HG03039 (cell line): ENCODE data around the gene ALOX15B.
"Not testable (repeated sequence)": the region's sequence is repeated elsewhere in the genome, so short reads cannot be mapped to it uniquely, and the experiment has no call there.

Experiments
- ATAC-seq: cut with Tn5 transposase; IDR thresholded peaks from one replicate; pipeline ENCODE4 v1.9.1; 2021; ENCODE audit warnings: mild to moderate bottlenecking, moderate library complexity; ENCODE audit not compliant: unreplicated experiment

Gene ALOX15B

GRCh38 chr17:8061851-8062250, 23.0 kb downstream of the ALOX15B start:
- ATAC-seq = not testable (repeated sequence)

DNA sequence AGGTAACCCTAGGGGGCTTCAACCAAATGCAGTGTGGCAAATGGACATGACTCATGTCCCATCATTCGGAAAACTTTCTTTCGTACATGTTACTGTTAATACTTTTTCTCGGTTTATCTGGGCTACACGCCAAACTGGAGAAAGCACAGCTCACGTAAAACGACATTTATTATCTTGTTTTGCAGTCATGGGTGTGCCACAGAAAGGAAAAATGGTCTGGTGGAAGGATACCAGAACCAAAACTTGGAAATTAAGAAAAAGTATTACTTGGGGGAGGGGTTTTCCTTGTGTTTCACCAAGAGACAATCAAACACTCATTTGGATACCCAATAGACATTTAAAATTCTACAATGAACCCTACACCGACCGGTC, 23.6 kb downstream of the ALOX15B start:
- no peak for ATAC-seq

GRCh38 chr17:8062807-8063483, 24.1 kb downstream of the ALOX15B start:
- no peak for ATAC-seq

- no peak for ATAC-seq
These were observed 25.1 kb downstream of the ALOX15B start for GRCh38 chr17:8063761-8064534.

- ATAC-seq = no peak
These were observed 25.7 kb downstream of the ALOX15B start for GRCh38 chr17:8064561-8065019.

- no peak for ATAC-seq
These were observed 28.2 kb downstream of the ALOX15B start for GRCh38 chr17:8066841-8067775.

GRCh38 chr17:8067806-8068205, 28.9 kb downstream of the ALOX15B start:
- ATAC-seq = no peak

GRCh38 chr17:8068736-8069586, 30.1 kb downstream of the ALOX15B start:
- no peak for ATAC-seq

- no peak for ATAC-seq
These were observed 30.7 kb downstream of the ALOX15B start for GRCh38 chr17:8069587-8069860.

DNA sequence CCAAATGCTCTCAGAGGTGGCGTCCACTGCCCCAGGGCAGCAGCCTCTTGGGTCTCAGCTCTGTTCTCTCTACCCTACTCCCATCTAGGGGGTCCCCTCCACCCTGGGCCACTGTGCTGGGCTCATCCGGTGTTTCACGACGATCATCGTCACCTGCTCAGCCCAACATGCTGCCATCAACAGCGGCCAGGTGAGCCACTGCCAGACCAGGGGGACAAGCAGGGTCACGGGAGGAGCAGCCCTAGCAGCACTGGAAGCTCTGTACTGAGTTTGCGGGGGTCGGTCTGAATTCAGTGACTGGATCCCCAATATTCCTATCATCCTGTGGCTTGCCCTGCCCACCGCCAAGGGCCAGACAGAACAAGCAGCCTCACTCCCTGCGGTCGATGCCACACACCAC, 32.6 kb downstream of the ALOX15B start:
- ATAC-seq = no peak

- no peak for ATAC-seq
These were observed 33.5 kb downstream of the ALOX15B start for GRCh38 chr17:8072341-8072728.

- ATAC-seq = no peak
These were observed 34.0 kb downstream of the ALOX15B start for GRCh38 chr17:8072729-8073461.

- ATAC-seq = no peak
These were observed 35.0 kb downstream of the ALOX15B start for GRCh38 chr17:8073627-8074484.

DNA sequence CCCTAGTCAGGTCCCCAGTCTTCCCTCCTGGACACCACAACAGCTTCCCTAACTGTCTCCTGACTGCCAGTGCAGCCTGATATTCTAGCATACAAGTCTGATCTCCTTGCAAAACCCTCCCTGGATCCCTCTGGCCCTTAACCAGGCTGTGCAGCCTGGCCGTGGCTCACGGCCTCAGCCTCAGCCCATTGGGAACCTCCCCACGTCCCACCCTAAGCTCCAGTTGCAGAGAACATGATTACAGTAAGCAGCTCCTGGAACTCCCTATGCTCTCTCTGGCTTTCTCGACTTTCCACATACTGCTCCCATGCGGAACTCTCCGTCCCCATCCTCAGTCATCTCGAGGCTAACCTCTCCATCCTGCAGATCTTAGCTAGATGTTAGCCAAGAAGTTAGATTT, 35.7 kb downstream of the ALOX15B start:
- ATAC-seq = no peak

DNA sequence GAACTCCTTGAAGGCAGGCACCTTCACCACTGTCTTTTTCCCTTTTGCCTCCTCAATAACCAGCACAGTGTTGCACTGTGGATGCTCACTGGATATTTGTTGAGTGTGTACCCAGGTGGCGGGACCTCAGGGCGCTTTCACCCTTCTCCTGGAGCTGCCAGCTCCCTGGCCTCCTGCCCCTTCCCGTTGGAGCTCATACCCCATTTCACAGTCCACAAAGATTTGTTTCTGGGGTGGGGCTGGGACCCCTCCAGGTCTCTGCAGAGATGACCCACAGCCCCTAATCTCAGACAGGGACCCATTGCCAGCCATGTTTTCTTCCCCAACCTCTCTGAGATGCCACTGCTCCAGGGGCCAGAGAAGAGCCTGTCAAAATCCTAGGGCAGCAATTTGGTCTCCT, 36.2 kb downstream of the ALOX15B start:
- ATAC-seq = no peak

GRCh38 chr17:8075574-8076342, 36.9 kb downstream of the ALOX15B start:
- ATAC-seq = no peak

DNA sequence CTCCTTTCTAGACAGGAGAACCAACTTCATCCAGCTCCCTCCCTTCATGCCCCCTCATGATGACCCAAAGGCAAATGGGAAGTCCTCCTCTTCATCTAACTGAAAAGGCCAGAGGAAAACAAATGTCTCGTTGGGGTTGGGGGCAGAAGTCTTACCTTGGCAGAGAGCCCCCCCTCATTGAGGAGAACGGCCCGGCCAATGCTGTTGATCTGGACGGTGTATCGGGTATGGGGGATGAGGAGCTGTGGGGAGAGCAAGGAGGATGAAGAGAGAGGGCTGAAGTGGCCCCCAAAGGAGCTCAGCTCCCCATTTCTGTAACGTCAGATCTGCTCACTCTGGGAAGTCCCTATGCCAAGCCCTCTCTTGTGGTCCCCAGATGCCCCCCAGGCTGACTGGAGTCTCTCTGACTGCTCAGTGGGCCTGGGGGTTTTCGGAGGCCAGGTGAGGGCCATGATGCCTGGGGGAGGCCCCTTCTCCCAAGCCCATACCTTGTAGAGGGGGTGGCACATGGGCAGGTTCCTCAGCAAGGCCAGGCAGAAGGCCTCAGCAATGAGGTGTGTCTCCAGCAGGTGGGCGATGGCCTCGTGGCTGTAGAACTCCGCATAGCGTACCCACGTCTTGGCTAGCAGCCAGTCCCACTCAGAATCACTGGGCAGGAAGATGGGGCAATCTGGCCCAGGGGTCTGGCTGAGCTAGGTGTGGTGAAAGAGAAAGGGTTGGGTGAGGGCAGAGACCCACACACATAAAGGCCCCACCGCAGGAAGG, 37.8 kb downstream of the ALOX15B start:
- no peak for ATAC-seq

DNA sequence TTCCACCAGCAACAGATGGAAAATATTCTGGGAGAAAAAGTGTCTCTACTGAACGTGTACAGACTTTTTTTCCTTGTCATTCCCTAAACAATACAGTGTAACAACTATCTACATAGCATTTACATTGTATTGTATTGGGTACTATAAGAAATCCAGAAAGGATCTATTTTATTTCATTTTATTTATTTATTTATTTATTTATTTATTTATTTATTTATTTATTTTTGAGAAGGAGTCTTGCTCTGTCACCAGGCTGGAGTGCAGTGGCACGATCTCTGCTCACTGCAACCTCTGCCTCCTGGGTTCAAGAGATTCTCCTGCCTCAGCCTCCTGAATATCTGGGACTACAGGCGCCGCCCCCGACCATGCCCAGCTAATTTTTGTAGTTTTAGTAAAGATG, 39.1 kb downstream of the ALOX15B start:
- not testable (repeated sequence) for ATAC-seq
